GM12873 (cell line): ENCODE measurements around the gene RFX4.

ENCODE experiments used
- CTCF ChIP-seq: IDR thresholded peaks from 2 replicates; pipeline ENCODE4 v1.5.1; 2012; ENCODE audit warnings: low read depth, mild to moderate bottlenecking, moderate library complexity, low read length, control low read depth; ENCODE audit not compliant: insufficient read depth; ENCODE audit errors: missing control alignments

The RFX4 gene

GRCh38 chr12:106651552-106651951 lies 68.7 kb downstream of the RFX4 start:
- TF ChIP-seq CTCF, result no peak

GRCh38 chr12:106652510-106653015 lies 69.8 kb downstream of the RFX4 start:
- TF ChIP-seq CTCF, result no peak

DNA sequence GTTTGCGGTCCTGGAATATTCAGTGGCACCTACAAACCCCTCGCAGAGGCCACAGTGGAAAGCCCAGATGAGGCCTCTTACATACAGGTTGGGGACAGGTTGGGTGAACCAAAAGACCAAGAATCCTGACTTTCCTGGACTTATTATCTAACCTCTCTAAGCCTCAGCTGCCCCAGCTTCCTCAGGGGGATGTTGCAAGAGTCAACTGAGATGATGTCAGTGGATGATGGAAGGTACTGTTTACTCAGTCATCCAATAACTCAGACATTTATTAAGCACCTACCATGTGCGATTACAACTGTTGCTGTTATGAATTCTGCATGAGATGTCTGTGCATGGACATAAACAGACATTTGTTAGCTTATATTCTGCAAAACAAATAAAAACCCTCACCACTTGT lies 72.8 kb downstream of the RFX4 start:
- TF ChIP-seq CTCF, result no peak

GRCh38 chr12:106657488-106657887 lies 74.7 kb downstream of the RFX4 start:
- no peak for TF ChIP-seq CTCF

DNA sequence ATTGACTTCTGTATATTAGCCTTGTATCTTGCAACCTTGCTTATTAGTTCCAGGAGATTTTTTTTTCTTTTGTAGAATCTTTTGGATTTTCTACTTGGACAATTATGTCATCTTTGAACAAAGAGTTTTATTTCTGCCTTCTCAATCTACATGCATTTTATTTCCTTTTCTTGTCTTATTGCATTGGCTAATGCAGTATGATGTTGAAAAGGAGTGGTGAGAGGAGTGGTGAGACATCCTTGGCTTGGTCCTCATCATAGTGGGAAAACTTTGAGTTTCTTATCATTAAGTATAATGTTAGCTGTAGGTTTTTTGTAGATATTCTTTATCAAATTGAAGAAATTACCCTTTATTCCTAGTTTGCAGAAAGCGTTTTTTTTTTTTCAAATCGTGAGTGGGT lies 80.6 kb downstream of the RFX4 start:
- TF ChIP-seq CTCF, result no peak

- no peak for TF ChIP-seq CTCF
These were observed 86.4 kb downstream of the RFX4 start for GRCh38 chr12:106669216-106669615.

DNA sequence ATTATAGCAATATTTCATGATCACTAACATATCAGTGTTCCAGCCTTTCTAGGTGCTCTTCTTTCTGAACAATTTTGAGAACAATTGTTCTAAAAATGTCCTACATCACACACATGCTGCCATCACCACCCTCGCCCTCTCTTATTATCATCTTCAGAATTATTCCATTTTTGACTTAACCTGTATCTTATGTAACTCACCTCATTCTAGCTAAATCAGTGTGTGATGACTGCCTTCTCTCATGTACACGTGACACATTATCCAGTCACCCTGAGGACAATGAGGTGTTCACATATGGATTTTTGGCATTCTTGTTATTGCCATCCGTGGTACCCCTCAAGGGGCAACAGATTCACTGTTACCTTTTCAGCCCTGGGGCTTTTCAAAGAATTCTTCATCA lies 87.3 kb downstream of the RFX4 start:
- no peak for TF ChIP-seq CTCF
